BJ (cell line): Measurements from ENCODE around the gene RUFY3. TPM values are rescaled to one million over a fixed set of nuclear protein-coding genes. Genes with fewer than 3 reads are reported as not detected.
"Not testable (repeated sequence)": the region's sequence is repeated elsewhere in the genome, so short reads cannot be mapped to it uniquely, and the experiment has no call there.

Source experiments
- CTCF ChIA-PET: fragments of 350-600 bp; formaldehyde crosslinking; extraction: SDS; loops from one replicate; lab custom pipeline; 2021; ENCODE audit warnings: antibody characterized with exemption, inconsistent platforms; lab: Yijun Ruan, JAX
- POLR2A ChIA-PET: fragments of 300-600 bp; sonication (Branson Sonifier 250); formaldehyde crosslinking; extraction: SDS; loops from one replicate; lab custom pipeline; 2021; ENCODE audit warnings: antibody characterized with exemption; lab: Charles Lee
- DNase-seq: peaks from one replicate; pipeline ENCODE4 v3.0.0-alpha.2; 2011; ENCODE audit warnings: low read depth
- H3K27me3 ChIP-seq: 2 replicates; pipeline ENCODE4 v1.6.0; 2011; ENCODE audit warnings: low read length; ENCODE audit not compliant: control insufficient read depth, insufficient read depth
- H3K36me3 ChIP-seq: 2 replicates; pipeline ENCODE4 v1.5.1; 2011; ENCODE audit warnings: low read length; ENCODE audit not compliant: control insufficient read depth, insufficient read depth
- H3K4me3 ChIP-seq: 2 replicates; pipeline ENCODE4 v1.5.1; 2011; ENCODE audit warnings: low read depth, mild to moderate bottlenecking, control low read depth, low read length
- polyA plus RNA-seq: library from polyadenylated mRNA; depleted of rRNA; stranded (reverse); fragments of >200 nt; gene quantifications from 2 replicates; pipeline ENCODE4 v1.2.3, GENCODE V29; 2011
- TF ChIP-seq, protein P1 (sequence below): IDR thresholded peaks from 2 replicates; pipeline ENCODE4 v1.5.1; 2011; ENCODE audit warnings: low read depth, mild to moderate bottlenecking, control low read depth, inconsistent platforms, low read length, moderate library complexity; ENCODE audit not compliant: insufficient read depth

RUFY3 gene
- polyA plus RNA-seq, 1 experiment, result 22.8 TPM

DNA sequence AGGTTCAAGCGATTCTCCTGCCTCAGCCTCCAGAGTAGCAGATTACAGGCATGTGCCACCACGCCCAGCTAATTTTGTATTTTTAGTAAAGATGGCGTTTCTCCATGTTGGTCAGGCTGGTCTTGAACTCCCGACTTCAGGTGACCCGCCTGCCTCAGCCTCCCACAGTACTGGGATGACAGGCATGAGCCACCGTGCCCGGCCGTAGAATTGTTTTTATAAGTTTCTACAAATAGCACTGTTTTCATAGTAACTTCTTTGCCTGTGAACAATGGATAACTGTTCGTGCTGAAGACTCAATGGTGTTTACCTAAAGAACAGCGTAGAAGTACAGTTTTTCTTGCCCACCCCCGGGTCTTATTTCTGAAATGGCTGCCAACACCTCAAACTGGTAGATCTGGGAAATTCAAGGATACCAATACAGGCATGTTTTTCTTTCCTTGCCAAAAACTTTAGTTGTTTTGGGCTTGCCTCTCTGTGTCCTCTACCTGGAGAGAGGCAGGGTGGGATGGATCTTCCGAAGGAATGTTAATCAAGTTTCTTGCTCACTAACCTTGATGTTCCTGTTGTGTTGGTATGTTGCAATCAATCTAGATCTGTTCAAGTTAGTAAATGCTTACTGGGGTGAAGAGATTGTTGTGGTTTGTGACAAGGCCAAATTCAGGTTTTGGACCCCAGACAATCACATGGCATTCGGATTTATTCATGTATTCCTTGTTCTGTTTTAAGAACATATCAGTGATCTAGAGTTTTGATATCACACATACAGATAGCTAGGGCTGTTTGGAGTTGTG, 2.8 kb upstream of the RUFY3 start:
- Histone ChIP-seq H3K27me3 (no peaks in the 10 kb centered on the region), H3K4me3 (no peak overlapping the region), H3K36me3 (no peaks in the 10 kb centered on the region)
- TF ChIP-seq, protein P1, sequence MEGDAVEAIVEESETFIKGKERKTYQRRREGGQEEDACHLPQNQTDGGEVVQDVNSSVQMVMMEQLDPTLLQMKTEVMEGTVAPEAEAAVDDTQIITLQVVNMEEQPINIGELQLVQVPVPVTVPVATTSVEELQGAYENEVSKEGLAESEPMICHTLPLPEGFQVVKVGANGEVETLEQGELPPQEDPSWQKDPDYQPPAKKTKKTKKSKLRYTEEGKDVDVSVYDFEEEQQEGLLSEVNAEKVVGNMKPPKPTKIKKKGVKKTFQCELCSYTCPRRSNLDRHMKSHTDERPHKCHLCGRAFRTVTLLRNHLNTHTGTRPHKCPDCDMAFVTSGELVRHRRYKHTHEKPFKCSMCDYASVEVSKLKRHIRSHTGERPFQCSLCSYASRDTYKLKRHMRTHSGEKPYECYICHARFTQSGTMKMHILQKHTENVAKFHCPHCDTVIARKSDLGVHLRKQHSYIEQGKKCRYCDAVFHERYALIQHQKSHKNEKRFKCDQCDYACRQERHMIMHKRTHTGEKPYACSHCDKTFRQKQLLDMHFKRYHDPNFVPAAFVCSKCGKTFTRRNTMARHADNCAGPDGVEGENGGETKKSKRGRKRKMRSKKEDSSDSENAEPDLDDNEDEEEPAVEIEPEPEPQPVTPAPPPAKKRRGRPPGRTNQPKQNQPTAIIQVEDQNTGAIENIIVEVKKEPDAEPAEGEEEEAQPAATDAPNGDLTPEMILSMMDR, result no peak
- CTCF ChIA-PET, result interaction anchor here (1.2 to 1.8 kb wide), 2 partner anchors 14 to 30 kb away, joined by 3 to 5 read pairs; no protein-coding TSS in a partner anchor
- POLR2A ChIA-PET, result no interaction called here
- DNase-seq, result no peak

DNA sequence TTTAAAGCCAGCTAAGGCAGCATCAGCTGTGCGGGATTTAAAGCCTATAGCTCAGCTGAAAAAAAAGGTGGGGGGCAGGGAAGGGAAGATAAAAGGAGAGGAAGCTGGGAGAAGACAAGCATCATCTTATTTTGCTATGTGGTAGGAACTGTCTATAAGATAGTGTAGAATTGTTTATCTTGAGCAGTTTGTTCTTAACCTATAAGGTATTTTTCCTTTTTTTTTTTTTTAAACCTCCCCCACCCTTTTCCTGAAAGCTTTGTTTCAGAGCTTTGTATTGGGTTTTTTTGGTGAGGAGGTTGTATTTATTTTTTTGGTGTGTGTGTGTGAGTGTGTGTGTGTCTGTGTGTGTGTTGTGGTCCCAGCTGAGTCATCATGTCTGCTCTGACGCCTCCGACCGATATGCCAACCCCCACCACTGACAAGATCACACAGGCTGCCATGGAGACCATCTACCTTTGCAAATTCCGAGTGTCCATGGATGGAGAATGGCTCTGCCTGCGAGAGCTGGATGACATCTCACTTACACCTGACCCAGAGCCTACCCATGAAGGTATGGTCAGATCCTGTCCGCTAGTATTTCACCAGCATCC, 531 bp downstream of the RUFY3 start:
- H3K4me3 ChIP-seq, result peak overlapping the region; percentile 56
- CTCF ChIA-PET, result interaction anchor here (0.5 to 1.3 kb wide), 4 partner anchors 8 to 205 kb away, joined by 4 to 6 read pairs (median 5); no protein-coding TSS in a partner anchor
- no peaks in the 10 kb centered on the region for H3K27me3 ChIP-seq
- peaks cover 2% of the 10 kb centered on the region; the same call in 1 of the 2 replicates for H3K36me3 ChIP-seq
- POLR2A ChIA-PET, result interaction anchor here (0.6 kb wide), 4 partner anchors 51 to 1684 kb away, joined by 3 to 7 read pairs (median 4); no protein-coding TSS in a partner anchor
- no peak for DNase-seq
- TF ChIP-seq, protein P1, result no peak

GRCh38 chr4:70724463-70724862, 2.7 kb downstream of the RUFY3 start:
- TF ChIP-seq, protein P1, result no peak
- DNase-seq, result no peak
- CTCF ChIA-PET, result no interaction called here
- H3K27me3 ChIP-seq, result no peaks in the 10 kb centered on the region
- peaks cover 2% of the 10 kb centered on the region; the same call in 1 of the 2 replicates for H3K36me3 ChIP-seq
- POLR2A ChIA-PET, result no interaction called here
- H3K4me3 ChIP-seq, result no peak overlapping the region

- Histone ChIP-seq H3K4me3 (no peak overlapping the region), H3K27me3 (no peaks in the 10 kb centered on the region), H3K36me3 (peaks cover 2% of the 10 kb centered on the region; the same call in 1 of the 2 replicates)
- TF ChIP-seq, protein P1, result no peak
- CTCF ChIA-PET, result interaction anchor here (0.6 to 1.0 kb wide), 4 partner anchors 9 to 68 kb away, joined by 3 to 4 read pairs (median 3); no protein-coding TSS in a partner anchor
- no peak for DNase-seq
- POLR2A ChIA-PET, result interaction anchor here (0.6 kb wide), 1 partner anchor 116 kb away, joined by 5 read pairs; no protein-coding TSS in a partner anchor
Measured at GRCh38 chr4:70725633-70726032, 3.9 kb downstream of the RUFY3 start.

- DNase-seq, H3K4me3 ChIP-seq, POLR2A ChIA-PET, CTCF ChIA-PET, H3K36me3 ChIP-seq, H3K27me3 ChIP-seq: not testable (repeated sequence)
Measured at GRCh38 chr4:70726515-70726914, 4.8 kb downstream of the RUFY3 start.
